HuH-7.5 (cell line): ENCODE measurements around the gene STARD5.

Experiments
- DNase-seq: peaks from one replicate; pipeline ENCODE4 v3.0.0; 2011; ENCODE audit warnings: low spot score

The STARD5 gene

GRCh38 chr15:81292523-81293001 is 31.4 kb downstream of the STARD5 start:
- no peak for DNase-seq

- DNase-seq = no peak
Measured at GRCh38 chr15:81291916-81292522, 31.9 kb downstream of the STARD5 start.

- DNase-seq = no peak
Measured at GRCh38 chr15:81289910-81290309, 34.0 kb downstream of the STARD5 start.

DNA sequence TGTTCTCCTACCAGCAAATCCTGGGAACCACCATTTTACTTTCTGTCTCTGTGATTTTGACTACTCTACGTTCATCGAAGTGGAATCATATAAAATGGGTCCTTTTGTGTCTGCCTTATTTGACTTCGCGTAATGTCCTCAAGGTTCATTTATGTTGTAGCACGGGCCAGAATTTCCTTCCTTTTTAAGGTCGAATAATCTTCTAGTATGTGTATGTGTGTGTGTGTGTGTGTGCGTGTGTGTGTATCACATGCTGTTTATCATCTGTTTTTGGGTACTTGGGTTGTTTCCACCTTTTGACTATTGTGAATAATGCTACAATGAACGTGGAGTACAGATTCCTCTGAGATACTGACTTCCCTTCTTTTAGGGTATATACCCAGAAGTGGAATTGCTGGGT is 35.3 kb downstream of the STARD5 start:
- no peak for DNase-seq

- no peak for DNase-seq
Measured at GRCh38 chr15:81288040-81288439, 35.9 kb downstream of the STARD5 start.

DNA sequence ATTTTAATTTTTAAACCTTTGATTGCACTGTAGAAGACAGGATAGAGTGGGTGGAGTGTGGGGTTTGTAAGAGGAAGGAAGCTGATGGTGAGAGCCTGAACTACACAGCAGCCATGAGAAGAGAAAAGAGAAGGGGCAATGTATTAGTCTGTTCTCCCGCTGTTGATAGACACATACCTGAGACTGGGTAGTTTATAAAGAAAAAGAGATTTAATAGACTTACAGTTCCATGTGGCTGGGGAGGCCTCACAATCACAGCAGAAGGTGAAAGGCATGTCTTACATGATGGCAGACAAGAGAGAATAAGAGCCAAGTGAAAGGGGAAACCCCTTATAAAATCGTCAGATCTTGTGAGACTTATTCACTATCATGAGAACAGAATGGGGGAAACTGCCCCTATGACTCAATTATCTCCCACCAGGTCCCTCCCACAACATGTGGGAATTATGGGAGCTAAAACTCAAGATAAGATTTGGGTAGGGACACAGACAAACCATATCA is 37.3 kb downstream of the STARD5 start:
- DNase-seq = no peak

GRCh38 chr15:81285461-81285860 is 38.5 kb downstream of the STARD5 start:
- DNase-seq = no peak

- no peak for DNase-seq
Measured at GRCh38 chr15:81284256-81285031, 39.5 kb downstream of the STARD5 start.

DNA sequence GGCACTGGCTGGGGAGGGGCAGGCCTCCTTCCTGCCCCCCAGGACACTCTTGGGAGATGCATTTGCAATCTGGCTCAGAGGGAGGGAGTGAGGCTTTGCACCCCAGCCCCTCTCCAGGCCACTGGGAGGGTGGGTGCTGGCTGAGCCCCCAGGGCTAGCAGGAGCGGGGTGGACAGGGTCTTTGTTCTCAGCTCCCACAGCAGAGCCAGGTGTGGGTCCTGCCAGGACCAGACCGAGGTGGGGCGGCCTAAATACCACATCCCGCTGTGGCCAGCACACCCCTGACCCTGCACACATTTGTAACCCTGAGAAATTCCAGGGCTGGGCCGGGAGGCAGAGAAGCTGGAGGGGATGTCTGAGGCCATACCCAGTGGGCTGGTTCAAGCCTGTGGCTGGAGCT is 41.0 kb downstream of the STARD5 start:
- DNase-seq = no peak

DNA sequence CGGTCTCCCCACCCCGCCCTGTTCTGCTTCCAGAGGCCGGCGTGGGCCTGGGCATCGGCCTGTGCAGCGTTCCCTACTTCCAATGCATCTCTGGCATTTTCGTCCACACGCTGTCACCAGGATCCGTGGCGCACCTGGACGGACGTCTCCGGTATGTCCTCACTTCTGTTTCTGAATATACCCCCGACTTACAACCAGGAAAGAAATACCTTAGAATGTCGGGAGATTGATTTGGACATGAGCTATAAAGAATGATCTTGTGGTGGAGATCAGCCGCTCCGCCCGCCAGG is 41.4 kb downstream of the STARD5 start:
- DNase-seq = no peak

GRCh38 chr15:81281766-81282605 is 42.0 kb downstream of the STARD5 start:
- no peak for DNase-seq

- no peak for DNase-seq
Measured at GRCh38 chr15:81281456-81281735, 42.5 kb downstream of the STARD5 start.

GRCh38 chr15:81280696-81281455 is 43.1 kb downstream of the STARD5 start:
- DNase-seq = no peak

GRCh38 chr15:81279621-81280485 is 44.1 kb downstream of the STARD5 start:
- DNase-seq = no peak

- no peak for DNase-seq
Measured at GRCh38 chr15:81278306-81279029, 45.5 kb downstream of the STARD5 start.

DNA sequence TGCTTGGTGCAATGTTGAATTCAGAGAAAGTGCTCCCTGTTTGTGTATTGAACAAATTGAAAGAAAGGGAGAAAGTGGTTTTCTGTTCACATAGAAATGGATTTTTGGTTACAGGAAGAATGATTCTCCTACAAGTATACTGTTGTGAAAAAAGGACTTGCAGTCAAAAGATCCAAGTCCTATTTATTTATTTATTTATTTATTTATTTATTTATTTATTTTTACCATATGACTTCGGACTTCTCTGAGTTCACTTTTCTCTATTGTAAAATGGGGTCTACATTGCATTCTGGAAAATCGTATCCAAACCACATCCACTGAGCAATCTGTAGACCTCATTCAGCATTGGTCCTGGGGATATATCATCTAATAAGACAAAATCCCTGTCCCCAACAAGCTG is 46.1 kb downstream of the STARD5 start:
- DNase-seq = no peak

DNA sequence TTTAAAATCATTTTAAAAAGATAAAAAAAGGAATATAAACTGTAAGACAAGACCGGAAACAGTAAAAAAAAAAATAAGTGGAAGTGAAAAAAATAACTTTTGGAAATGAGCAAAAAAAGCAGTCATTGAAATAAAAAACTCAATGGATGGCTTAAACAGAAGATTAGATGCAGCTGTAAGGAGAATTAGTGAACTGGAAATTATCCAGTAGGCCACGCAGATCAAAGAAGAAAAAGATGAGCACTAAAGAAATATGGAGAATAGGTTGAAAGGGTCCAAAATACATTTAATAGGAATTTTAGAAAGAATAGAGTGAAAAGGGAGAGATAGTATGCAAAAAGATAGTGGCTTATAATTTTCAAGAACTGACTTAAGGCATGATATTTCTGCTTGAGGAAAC is 47.0 kb downstream of the STARD5 start:
- no peak for DNase-seq

- no peak for DNase-seq
Measured at GRCh38 chr15:81275711-81276392, 48.1 kb downstream of the STARD5 start.

GRCh38 chr15:81274931-81275707 is 48.8 kb downstream of the STARD5 start:
- peak; percentile 71 for DNase-seq
